Kidney (tissue), 14 donors: ENCODE measurements around the gene RBM8A. TPM values are rescaled to one million over a fixed set of nuclear protein-coding genes. Genes with fewer than 3 reads are reported as not detected.

ENCODE experiments used
- DNase-seq, 5 donors: peaks; one replicate each; pipeline ENCODE4 v3.0.0-alpha.2; 2013 to 2020
- FAIRE-seq: peaks from 2 replicates; lab custom pipeline; 2012; peaks lifted over from hg19 to GRCh38; lab: Jason Lieb, UNC
- H3K27ac ChIP-seq, 2 donors: one replicate each; pipeline ENCODE4 v1.7.0; 2013; ENCODE audit warnings: low read depth in 2 of 2, low read length in 2 of 2, inconsistent platforms in 1 of 2
- H3K27me3 ChIP-seq: one replicate; pipeline ENCODE4 v1.7.1; 2013; ENCODE audit warnings: low read length, inconsistent platforms; ENCODE audit not compliant: control insufficient read depth, insufficient read depth
- H3K36me3 ChIP-seq, 3 donors: one replicate each; pipeline versions ENCODE4 v1.7.0 to v1.7.1; 2013; ENCODE audit warnings: low read length in 3 of 3, control low read depth in 1 of 3, inconsistent platforms in 1 of 3; ENCODE audit not compliant: insufficient read depth in 3 of 3, control insufficient read depth in 2 of 3
- H3K4me1 ChIP-seq, 3 donors: one replicate each; pipeline versions ENCODE4 v1.7.0 to v1.7.1; 2013; ENCODE audit warnings: low read length in 3 of 3, inconsistent platforms in 1 of 3, low read depth in 1 of 3; ENCODE audit not compliant: control insufficient read depth in 2 of 3, insufficient read depth in 2 of 3
- H3K4me3 ChIP-seq, 3 donors: one replicate each; pipeline versions ENCODE4 v1.7.0 to v1.8.1; 2013; ENCODE audit warnings: low read length in 3 of 3, control low read depth in 1 of 3, inconsistent platforms in 1 of 3
- H3K9ac ChIP-seq, 3 donors: one replicate each; pipeline versions ENCODE4 v1.7.0 to v1.7.1; 2013; ENCODE audit warnings: low read length in 3 of 3, control low read depth in 1 of 3, inconsistent platforms in 1 of 3
- H3K9me3 ChIP-seq, 3 donors: one replicate each; pipeline versions ENCODE4 v1.7.0 to v1.7.1; 2013; ENCODE audit warnings: low read length in 3 of 3, control low read depth in 1 of 3, inconsistent platforms in 1 of 3; ENCODE audit not compliant: control insufficient read depth in 2 of 3, insufficient read depth in 1 of 3
- intact Hi-C: fragments of 100-400 bp; cut with DNase I; formaldehyde crosslinking; loops from one replicate; pipeline ENCODE4 v1.11.1; 2022
- polyA plus RNA-seq: library from polyadenylated mRNA; stranded (reverse); fragments of 350-450 nt; fragmentation: Illumina TruSeq; extraction: RNeasy Lipid Tissue Mini Kit (QIAGEN cat#74804); gene quantifications from one replicate; pipeline ENCODE4 v1.2.3, GENCODE V29; 2014; ENCODE audit warnings: low read depth, low replicate concordance; ENCODE audit not compliant: insufficient read depth
- total RNA-seq: library from RNA; stranded (reverse); fragmentation: NEBNext Ultra II Directional; extraction: Animal tissue kit (Norgen Biotek cat#: 25700); gene quantifications from one replicate; pipeline ENCODE4 v1.2.1, GENCODE V29; 2021
- TF ChIP-seq, protein P1 (sequence below): IDR thresholded peaks from 3 replicates; pipeline ENCODE4 v1.5.1; 2012; ENCODE audit warnings: mild to moderate bottlenecking, moderate library complexity, borderline replicate concordance; ENCODE audit not compliant: insufficient read depth; ENCODE audit errors: extremely low read depth
- donor health status: control.
- donor health status: control.
- donor health status: control.
- donor health status: control.
- donor health status: control.
- donor health status: DM: yes; HTN: yes; CAD: no.
- donor health status: Normal renal cell carcinoma (clear cell type).

The RBM8A gene
- total and polyA plus RNA-seq, 2 donors from 2014 or later = 105 to 131 TPM

DNA sequence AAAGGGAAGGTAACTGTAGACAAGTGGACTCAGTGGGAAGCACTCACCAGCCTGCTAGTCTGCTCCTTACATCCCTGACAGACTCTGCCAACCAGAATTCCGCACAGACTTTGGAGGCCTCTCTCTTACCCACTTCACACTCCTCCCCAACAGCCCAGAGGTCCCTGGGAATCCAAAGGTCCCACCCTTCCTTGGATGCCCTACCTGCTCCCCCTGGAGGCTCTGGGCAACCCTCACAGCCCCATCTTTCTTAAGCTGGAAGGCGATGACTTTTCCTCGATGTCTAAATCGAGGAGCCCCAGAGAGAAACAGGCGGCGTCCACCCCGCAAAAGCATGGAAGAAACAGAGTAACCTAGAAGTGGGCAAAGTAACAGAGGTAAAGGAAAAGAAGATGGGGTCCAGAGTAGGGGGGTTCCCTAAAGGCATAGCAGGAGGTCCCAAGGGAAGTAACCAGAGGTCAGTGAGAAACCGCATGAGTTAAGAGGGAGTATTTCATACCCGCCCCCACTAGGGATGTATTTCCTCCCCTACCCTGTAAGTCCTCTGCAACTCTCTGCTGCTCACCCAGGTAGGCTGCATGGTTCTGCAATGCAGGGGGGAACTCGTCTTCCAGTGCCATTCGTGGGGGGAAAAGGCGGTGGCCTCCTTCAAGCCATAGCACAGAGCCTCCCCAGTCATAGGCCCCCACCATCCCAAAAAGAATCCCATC lies 25.8 kb downstream of the RBM8A start:
- no peak overlapping the region for H3K9ac ChIP-seq
- no peaks in the 10 kb centered on the region for H3K27me3 ChIP-seq
- H3K27ac ChIP-seq = no peak overlapping the region
- H3K9me3 ChIP-seq = no peaks in the 10 kb centered on the region
- intact Hi-C loops = no loop called here
- no peaks in the 10 kb centered on the region for H3K4me1 ChIP-seq
- H3K36me3 ChIP-seq = no peaks in the 10 kb centered on the region
- TF ChIP-seq, protein P1, sequence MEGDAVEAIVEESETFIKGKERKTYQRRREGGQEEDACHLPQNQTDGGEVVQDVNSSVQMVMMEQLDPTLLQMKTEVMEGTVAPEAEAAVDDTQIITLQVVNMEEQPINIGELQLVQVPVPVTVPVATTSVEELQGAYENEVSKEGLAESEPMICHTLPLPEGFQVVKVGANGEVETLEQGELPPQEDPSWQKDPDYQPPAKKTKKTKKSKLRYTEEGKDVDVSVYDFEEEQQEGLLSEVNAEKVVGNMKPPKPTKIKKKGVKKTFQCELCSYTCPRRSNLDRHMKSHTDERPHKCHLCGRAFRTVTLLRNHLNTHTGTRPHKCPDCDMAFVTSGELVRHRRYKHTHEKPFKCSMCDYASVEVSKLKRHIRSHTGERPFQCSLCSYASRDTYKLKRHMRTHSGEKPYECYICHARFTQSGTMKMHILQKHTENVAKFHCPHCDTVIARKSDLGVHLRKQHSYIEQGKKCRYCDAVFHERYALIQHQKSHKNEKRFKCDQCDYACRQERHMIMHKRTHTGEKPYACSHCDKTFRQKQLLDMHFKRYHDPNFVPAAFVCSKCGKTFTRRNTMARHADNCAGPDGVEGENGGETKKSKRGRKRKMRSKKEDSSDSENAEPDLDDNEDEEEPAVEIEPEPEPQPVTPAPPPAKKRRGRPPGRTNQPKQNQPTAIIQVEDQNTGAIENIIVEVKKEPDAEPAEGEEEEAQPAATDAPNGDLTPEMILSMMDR = no peak
- FAIRE-seq (no peak), DNase-seq (no peak)
- H3K4me3 ChIP-seq = no peak overlapping the region

DNA sequence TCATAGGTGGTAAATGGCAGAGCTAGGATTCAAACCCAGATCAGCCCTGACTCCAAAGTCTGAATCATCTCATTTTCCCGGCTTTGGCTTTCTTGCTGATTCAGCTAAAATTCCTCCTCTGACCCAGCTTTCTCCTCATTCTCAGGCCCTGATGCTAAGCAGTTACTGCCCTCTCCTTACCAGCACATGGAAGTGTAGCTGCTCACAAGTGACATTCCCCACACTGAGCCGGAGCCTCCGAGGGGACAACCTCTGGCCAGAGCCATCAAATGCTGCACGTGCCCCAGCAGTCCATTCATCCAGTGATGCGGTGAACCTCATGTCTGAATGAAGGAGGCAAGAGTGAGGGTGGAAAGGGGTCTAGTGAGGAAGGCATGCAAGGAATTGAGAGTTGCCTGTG lies 28.5 kb downstream of the RBM8A start:
- H3K9me3 ChIP-seq = no peaks in the 10 kb centered on the region
- intact Hi-C loops = no loop called here
- no peak overlapping the region for H3K27ac ChIP-seq
- FAIRE-seq (no peak), DNase-seq (no peak)
- H3K9ac ChIP-seq = no peak overlapping the region
- H3K27me3 ChIP-seq = no peaks in the 10 kb centered on the region
- H3K4me3 ChIP-seq = no peak overlapping the region
- no peaks in the 10 kb centered on the region for H3K4me1 ChIP-seq
- TF ChIP-seq, protein P1 = no peak
- no peaks in the 10 kb centered on the region for H3K36me3 ChIP-seq

DNA sequence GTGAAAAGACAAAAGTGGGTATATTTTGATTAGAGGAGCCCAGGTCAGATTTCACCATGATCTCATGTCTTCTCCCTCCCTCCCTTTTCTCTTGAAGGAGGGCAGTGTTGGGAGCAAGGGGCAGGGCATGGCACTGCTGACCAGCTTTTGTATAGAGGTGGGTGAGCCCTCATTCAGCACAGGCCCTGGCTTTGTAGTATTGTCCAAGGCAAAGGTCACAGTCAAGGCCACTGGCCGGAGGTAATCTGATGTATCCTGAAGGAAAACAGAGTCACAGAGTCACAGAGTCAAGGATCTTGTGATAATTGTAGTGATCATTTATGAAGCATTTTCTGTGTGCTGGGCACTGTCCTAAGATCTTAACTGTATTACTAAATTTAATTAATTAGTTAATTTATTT lies 29.3 kb downstream of the RBM8A start:
- no peaks in the 10 kb centered on the region for H3K27me3 ChIP-seq
- no peak overlapping the region for H3K9ac ChIP-seq
- H3K4me3 ChIP-seq = no peak overlapping the region
- intact Hi-C loops = no loop called here
- no peak overlapping the region for H3K27ac ChIP-seq
- H3K9me3 ChIP-seq = no peaks in the 10 kb centered on the region
- FAIRE-seq (no peak), DNase-seq (no peak)
- no peaks in the 10 kb centered on the region for H3K4me1 ChIP-seq
- H3K36me3 ChIP-seq = no peaks in the 10 kb centered on the region
- TF ChIP-seq, protein P1 = no peak

DNA sequence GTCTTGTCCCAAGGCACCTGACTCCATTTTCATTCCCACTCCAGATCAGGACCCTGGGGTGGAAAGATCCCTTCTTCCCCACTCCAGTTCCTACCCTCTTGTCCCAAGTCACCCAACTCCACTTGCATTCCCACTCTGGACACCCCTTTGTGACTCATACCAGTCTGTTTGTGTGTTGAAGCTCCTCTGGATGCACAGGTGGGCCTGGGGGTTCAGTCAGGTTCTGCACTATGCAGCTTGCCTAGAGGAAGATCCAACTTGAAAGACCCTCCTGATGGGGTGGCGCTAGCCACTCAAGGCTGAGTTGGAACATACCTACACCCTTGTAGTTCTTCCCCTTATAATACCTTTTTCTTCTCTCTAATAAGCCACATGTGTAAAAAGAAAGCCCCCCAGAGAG lies 31.8 kb downstream of the RBM8A start:
- Histone ChIP-seq H3K9me3 (no peaks in the 10 kb centered on the region), H3K36me3 (no peaks in the 10 kb centered on the region), H3K27me3 (no peaks in the 10 kb centered on the region), H3K27ac (no peak overlapping the region), H3K4me1 (peaks cover 0 to 12% (median 6%) of the 10 kb centered on the region in 3 donors), H3K4me3 (no peak overlapping the region), H3K9ac (no peak overlapping the region)
- intact Hi-C loops = no loop called here
- DNase-seq (no peak), FAIRE-seq (no peak)
- TF ChIP-seq, protein P1 = no peak
